HG02642 (cell line): ENCODE data around the gene ELOVL3.
"Not testable (repeated sequence)": the region's sequence is repeated elsewhere in the genome, so short reads cannot be mapped to it uniquely, and the experiment has no call there.

Experiments
- ATAC-seq: cut with Tn5 transposase; IDR thresholded peaks from one replicate; pipeline ENCODE4 v1.9.1; 2021; ENCODE audit warnings: mild to moderate bottlenecking; ENCODE audit not compliant: unreplicated experiment, poor library complexity

Gene ELOVL3

DNA sequence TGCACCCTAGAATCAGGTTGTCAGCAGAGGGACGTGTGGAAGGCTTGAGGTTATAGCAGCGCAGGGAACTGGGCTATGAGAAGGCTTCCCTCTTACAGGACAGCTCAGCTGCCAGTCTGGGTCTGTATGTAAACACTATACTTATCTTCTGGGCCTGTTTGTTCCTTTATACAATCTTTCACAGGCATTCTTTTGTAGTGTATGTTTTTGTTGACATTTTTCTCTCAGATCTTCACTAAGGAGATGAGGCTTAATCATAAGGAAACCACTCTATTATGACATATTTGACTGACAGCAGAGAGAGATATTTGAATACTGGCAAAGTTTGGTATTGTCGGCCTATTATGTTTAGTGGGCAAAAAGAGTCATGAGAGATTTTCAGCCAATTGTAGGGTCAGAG is 20.2 kb downstream of the ELOVL3 start:
- ATAC-seq = no peak

DNA sequence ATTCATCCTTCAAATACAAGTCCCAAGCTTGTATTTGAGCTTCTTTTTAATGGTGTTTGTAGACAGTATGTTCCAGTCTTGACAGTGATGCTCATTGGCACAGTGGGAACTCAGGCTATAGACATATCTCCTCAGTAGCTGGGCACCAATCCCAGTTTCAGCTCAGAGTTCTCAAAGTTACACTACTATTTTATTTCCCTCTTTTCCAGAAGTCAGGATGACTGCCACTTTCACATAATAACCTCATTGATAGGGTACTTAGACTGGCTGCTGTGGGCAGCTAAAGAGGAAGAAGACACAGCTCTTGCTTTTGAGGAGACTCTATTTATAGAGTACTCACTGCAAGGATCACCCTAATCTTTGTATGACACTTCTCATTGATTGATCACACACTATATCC is 21.6 kb downstream of the ELOVL3 start:
- ATAC-seq = no peak

DNA sequence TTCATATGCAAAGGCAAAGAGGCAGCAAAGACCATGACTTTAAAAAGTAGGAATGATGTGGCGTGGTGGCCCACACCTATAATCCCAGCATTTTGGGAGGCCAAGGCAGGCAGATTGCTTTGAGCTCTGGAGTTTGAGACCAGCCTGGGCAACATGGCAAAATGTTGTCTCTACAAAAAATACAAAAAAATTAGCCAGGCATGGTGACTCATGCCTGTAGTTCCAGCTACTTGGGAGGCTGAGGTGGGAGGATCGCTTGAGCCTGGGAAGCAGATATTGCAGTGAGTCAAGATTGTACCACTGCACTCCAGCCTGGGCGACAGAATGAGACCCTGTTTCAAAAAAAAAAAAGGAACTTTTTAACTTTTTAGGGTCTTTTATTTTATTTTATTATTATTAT is 26.4 kb downstream of the ELOVL3 start:
- ATAC-seq = not testable (repeated sequence)

DNA sequence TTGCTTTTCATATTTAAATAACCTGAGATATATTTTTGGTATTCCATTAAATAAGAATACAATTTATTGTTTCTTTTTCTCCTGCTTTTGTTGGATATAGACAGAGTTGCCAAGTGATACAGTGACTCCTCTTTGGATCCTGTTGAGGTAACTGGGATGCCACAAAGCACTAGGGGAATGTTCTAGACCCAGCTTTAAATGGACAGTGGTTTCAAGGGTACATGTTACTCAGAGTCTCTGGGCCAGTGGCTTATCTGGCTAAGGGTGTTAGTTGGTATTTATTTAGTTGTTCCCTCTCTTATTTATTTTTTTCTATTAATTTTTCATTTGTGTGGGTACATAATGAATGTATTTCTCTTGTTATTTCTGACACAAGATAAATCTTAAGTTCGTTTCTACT is 28.3 kb downstream of the ELOVL3 start:
- no peak for ATAC-seq

DNA sequence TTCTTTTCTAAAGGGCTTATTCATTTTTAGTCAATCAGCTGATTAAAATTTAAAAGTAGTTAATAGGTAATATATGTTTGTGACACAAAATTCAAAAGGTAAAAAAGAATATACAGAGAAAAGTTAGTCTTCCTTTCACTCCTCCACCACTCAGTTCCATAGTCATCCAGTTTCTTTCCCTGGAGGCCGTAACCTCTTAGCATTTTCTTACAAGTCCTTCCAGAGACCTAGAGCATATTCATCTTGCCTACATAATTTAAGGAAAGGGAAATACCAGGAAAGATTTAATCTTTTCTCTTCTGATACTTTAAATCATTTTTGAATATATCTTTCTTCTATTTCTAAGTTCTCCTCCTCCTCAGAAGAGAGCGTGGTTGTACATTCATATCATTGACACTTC is 29.3 kb downstream of the ELOVL3 start:
- no peak for ATAC-seq

DNA sequence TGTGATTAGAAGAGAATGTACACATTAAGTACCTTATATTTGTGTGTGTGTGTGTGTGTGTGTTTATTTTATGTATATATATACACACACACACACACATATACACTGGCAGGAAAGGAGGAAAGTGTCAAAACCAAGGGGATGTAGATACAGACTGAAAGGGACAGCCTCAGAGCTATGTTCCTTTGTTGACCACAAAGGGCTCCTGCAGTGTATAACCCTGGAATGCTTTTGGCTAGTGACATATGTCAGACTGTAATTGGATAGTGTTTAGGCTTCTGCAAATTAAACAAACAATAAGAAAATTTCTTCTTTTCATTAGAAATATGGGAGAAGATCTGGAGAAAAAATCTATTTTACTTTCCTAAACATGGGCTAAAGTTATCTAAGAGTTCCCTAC is 35.1 kb downstream of the ELOVL3 start:
- ATAC-seq = no peak

DNA sequence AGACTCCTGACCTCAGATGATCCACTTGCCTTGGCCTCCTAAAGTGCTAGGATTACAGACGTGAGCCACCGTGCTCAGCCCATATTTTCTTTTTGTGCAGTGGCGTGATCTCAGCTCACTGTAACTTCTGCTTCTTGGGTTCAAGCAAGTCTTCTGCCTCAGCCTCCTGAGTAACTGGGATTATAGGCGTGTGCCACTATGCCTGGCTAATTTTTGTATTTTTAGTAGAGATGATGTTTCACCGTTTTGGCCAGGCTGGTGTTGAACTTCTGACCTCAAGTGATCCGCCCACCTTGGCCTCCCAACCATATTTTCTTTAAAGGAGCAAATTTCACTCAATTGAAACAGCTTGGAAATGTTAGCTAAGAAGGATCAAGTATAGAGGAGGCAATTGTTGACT is 35.7 kb downstream of the ELOVL3 start:
- no peak for ATAC-seq

DNA sequence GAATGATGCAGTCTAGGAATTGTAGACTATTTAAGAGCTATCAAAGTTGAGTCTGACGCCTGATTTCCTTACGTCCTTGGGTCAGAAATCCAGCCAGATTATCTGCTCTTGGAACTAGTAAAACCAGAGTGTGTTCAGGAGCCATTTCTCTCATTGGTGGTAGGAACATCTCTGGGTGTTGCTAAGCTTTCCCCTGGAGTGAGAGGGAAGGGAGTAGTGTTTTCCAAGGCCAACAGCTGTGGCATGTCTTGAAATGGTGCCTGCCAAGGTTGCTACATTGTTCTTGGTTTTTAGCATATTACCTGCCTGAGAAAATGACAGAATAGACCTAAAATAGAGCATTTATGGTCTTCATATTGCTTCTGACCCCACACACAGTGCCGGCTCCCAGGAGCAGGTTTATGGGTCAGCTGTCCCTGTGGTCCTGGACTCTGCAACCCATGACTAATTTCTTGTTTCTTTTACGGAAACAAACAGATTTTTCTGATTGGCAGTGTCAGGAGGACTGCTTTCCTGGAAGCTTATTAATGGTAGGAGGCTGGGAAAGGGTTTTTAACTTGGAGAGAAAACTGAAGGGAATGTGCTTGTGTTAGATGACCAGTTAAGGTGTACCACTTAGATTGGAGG is 36.8 kb downstream of the ELOVL3 start:
- ATAC-seq = no peak

DNA sequence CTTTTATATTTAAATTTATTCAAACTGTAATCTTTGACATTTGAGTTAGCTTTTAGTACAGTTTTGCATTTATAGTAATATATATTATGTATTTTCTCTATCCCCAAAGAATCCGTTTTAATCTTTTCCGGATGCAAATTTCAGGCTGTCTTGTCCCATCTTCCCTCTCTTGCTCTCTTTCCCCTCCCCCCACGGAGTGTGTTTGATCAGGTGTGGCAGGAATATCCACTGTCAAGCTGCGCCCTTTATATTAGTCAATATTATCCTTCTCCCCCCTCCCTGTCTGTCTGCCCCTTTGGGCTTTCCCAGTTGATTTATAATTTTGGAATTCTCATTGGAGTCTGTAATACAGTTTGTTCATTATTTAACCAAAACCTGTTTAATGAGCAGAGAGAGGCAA is 38.3 kb downstream of the ELOVL3 start:
- no peak for ATAC-seq

DNA sequence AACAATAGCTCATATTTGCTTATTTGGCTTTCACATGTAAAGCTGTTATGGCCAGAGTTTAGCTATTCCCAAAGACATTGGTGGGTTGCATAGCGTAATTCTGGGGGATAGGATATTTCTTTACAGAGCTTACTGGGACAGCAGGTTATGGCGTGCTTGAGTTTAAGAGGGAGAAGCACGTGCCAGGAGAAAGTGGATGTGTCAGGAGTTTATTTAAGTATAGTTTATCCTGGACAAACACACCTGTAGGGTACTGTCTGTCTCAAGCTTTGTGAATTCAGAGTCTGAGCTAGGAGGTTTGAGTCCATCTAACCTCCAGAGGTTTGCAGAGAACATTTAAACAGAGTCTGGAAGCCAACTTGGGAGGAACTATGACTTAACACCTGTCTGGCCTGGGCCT is 40.6 kb downstream of the ELOVL3 start:
- ATAC-seq = no peak

DNA sequence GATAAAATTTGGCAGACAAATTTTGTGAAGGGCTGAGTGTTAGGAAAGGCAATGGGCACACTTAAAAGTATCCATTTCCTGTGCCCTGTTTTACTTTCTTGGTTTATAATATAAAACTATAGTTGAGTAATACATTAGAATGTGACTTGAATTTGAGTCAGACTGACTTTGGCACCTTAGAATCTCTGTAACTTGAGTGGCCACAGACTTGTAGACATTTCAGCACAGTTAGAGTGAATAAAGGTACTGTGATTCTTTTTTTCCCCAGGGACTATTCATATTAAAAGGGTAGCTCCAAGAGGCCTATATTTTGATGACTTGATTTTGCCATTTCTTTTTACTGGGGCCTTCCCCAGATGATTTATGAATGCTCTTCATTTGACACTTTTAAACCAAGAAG is 41.6 kb downstream of the ELOVL3 start:
- no peak for ATAC-seq

DNA sequence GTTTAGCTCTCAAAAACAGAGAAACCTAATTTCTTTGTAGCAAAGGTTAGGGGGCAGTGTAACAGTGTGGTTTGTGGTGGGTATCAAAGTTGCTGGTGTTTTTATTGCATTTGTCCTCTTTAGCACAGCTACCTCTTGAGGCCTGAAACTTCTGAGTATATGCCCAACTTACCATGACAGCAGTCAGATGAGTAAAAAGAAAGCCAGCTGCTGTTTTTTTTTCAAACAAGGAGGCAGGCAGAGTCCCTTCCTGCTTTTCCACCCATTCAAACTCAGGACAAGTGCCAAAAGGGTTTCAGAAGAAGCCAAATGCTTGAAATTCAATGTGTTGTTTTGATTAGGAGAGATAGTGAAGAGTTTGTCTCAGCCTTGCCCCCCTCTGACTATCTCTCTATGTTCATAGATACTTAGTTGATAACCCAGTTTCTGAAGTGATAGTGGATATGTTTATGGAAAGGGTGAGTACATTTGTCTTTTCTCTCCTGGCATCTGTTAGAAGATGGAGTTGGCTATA is 42.3 kb downstream of the ELOVL3 start:
- no peak for ATAC-seq

DNA sequence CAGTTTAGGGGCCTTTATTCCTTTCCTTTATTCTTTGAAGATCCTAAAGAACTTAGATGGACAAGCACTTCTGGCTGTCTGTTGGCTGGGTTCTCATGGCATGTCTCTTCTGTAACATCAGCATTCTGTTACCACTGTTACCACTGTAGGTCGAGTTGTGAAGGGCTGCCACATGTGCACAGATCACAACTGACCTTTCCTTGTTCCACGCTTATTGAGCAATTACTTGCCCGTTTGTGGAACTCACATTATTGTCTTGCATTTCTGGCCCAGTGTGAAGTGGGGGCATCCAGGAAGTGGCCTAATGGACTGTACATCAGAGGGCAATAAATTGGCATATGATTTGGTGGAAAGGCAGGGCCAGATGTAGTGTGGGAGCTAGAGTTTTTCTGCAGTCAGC is 42.9 kb downstream of the ELOVL3 start:
- ATAC-seq = no peak

DNA sequence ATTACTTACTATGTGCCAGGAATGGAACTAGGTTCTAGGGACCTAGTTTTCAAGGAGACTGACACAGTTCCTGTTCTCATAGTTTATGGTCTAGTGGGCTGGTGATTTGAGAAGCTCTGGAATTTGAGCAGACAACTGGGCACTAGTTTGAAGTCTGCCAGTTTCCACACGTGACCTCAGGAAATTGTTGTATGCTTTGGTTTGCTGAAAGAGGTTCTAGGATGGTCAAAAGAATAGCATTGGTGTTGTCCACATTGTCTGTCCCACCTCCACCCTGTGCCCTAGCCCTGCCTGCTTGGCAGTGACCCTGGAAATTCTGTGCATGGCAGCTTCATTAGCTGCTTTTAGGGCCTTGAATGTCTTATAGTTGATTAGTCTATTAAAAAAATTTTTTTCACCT is 48.0 kb downstream of the ELOVL3 start:
- no peak for ATAC-seq

DNA sequence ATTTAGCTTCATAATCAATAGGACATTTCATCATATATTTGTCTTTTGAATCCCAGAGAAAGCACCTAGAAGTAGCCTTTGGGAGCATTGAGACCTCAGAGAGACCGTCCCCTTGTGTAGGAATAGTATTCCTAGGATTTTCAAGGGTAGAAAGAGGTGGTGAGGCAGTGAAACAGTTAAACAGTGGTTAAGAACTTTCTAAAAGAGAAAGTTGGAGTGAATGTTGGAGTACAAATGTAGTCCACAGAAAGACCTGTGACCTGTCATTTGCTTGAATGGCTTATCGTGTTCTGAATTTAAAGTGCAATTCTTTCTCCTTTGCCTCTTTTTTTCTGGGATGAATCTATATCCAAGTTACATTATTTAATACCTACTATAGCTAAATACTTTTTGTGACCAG is 49.2 kb downstream of the ELOVL3 start:
- ATAC-seq = no peak

DNA sequence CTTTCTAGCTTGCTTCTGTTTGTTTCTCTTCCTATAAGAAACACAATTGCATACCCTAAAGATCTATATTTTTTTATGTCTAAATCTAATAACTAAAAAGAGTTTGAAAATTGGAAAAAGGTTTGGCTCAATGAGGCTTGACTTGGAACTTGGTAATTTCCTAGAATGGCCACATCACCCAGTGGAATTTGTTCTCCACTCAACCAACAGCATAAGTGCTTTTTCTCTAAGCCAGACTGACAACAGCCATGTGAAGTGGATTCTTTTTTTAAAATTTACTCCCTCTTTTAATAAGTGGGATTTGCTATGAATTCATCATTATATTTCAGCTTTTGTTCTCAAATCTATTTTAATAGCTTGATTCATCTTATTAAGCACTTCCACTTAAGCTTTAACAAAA is 53.0 kb downstream of the ELOVL3 start:
- ATAC-seq = no peak
